GM18519 (cell line): ENCODE data around the gene PKNOX1.
"Not testable (repeated sequence)": the region's sequence is repeated elsewhere in the genome, so short reads cannot be mapped to it uniquely, and the experiment has no call there.

Source experiments
- ATAC-seq: cut with Tn5 transposase; IDR thresholded peaks from one replicate; pipeline ENCODE4 v1.9.1; 2021; ENCODE audit warnings: mild to moderate bottlenecking, moderate library complexity; ENCODE audit not compliant: unreplicated experiment, low FRiP score

PKNOX1 gene

GRCh38 chr21:42973991-42974831 is at the start of gene PKNOX1:
Gene PKNOX1, plus strand, starts transcription at chr21:42974562. Its CDS starts 29,820 bp downstream, at chr21:43004382.
- peak; percentile 73 for ATAC-seq

GRCh38 chr21:42925114-42925926 is 49.0 kb upstream of the PKNOX1 start, which contains the start of gene ERVH48-1:
Gene ERVH48-1, minus strand, starts transcription at chr21:42925630. Its CDS starts 6,624 bp downstream, at chr21:42919006.
- ATAC-seq, result no peak

DNA sequence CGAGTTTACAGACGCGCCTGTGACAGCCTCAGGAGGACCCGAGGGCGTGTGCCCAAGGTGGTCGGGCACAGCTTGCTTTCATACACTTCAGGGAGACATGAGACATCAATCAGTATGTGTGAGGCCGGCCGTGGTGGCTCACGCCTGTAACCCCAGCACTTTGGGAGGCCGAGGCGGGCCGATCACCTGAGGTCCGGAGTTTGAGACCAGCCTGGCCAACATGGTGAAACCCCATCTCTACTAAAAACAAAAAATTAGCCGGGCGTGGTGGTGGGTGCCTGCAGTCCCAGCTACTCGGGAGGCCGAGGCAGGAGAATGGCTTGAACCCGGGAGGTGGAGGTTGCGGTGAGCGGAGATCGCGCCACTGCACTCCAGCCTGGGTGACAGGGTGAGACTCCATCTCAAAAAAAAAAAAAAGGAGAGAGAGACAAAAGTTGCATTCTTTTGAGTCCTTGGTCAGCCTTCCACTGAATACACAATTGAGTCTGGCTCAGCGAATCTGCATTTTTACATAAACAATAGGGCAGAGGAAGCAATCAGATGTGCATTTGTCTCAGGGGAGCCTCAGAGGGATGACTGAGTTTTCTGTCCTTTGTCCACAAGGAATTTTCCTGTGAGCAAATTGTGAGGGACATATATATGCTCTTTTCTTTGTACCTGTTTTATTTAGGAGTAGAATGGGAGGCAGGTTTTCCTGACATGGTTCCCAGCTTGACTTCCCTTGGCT is 46.7 kb upstream of the PKNOX1 start:
- not testable (repeated sequence) for ATAC-seq

DNA sequence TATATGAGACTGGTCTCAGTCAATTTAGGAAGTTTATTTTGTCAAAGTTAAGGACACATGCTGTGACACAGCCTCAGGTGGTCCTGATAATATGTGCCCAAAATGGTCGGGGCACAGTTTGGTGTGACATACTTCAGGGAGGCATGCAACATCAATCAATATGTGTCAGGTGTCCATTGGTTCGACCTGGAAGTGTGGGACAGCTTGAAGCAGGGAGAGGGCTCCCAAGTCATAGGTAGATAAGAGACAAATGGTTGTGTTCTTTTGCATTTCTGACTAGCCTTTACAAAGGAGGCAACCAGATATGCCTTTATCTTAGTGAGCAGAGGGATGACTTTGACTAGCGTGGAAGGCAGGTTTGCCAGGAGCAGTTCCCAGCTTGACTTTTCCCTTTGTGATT is 44.4 kb upstream of the PKNOX1 start:
- ATAC-seq, result no peak

- ATAC-seq, result no peak
These were observed 42.7 kb upstream of the PKNOX1 start for GRCh38 chr21:42931560-42932235.

GRCh38 chr21:42932378-42933136 is 41.8 kb upstream of the PKNOX1 start:
- not testable (repeated sequence) for ATAC-seq

GRCh38 chr21:42933137-42933970 is 41.0 kb upstream of the PKNOX1 start:
- ATAC-seq, result not testable (repeated sequence)

- ATAC-seq, result not testable (repeated sequence)
These were observed 40.4 kb upstream of the PKNOX1 start for GRCh38 chr21:42933973-42934372.

DNA sequence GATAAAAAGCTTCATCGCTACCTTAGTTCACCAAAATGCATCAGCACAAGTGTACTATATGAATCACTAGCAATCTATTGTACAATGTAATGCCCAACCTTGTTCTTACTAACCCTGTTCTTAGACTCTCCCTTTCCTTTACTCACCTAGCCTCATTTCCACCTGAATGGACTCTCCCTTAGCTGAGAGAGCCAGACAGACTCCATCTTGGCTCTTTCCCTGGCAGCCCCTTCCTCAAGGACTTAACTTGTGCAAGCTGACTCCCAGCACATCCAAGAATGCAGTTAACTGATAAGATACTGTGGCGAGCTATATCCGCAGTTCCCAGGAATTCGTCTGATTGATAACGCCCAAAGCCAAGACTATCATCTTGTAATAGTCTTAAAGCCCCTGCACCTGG is 38.0 kb upstream of the PKNOX1 start:
- ATAC-seq, result not testable (repeated sequence)

DNA sequence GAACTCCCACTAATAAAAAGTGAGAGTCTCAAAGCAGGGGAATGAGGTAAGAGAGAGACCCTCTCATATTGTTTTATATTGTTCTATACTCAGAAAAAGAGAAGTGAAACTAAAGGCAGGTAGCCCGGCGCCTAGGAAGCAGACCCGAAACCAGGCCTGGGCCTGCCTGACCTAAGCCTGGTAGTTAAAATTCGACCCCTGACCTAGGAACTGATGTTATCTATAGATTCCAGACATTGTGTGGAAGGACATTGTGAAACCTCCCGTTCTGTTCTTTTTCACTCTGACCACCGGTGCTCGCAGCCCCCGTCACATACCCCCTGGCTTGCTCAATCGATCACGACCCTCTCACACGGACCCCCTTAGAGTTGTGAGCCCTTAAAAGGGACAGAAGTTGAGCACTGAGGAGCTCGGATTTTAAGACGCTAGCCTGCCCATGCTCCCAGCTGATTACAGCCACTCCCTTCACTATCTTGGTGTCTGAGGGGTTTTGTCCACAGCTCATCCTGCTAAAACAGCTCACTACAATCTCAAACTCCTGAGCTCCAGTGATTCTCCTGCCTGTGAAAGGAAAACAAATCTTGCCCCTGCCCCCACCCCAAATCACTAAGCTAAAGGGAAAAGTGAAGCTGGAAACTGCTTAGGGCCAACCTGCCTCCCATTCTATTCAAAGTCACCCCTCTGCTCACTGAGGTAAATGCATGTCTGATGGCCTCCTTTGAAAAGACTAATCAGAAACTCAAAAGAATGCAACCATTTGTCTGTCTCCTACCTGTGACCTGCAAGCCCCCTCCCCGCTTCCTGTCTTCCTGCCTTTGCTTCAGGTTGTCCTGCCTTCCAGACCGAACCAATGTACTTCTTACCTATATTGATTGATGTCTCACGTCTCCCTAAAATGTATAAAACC is 37.1 kb upstream of the PKNOX1 start:
- not testable (repeated sequence) for ATAC-seq

DNA sequence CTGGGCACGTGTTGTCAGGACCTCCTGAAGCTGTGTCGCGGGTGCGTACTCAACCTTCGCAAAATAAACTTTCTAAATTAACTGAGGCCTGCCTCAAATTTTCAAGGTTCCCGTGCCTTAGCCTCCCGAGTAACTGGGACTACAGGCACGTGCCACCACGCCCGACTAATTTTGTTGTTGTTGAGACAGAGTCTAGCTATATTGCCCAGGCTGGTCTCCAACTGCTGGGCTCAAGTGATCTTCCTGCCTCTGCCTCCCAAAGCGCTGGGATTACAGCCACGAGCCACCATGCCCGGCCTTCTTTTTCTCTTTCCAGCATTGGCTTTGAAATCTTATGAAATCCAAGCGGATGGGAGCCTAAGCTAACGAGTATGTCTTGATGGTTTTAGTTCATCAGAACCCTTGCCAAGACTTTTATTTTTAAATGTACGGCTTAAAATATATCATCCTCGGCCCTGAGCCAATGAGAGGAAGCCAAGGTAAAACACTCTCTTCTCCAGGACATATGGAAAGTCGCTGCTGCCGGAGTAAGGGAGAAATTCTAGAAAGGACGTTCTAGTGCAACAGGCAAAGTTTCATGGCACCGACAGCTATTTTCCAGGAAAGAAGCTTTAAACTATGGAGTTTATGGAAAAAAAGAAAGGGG is 36.3 kb upstream of the PKNOX1 start:
- no peak for ATAC-seq

GRCh38 chr21:42938606-42938995 is 35.8 kb upstream of the PKNOX1 start:
- ATAC-seq, result not testable (repeated sequence)

DNA sequence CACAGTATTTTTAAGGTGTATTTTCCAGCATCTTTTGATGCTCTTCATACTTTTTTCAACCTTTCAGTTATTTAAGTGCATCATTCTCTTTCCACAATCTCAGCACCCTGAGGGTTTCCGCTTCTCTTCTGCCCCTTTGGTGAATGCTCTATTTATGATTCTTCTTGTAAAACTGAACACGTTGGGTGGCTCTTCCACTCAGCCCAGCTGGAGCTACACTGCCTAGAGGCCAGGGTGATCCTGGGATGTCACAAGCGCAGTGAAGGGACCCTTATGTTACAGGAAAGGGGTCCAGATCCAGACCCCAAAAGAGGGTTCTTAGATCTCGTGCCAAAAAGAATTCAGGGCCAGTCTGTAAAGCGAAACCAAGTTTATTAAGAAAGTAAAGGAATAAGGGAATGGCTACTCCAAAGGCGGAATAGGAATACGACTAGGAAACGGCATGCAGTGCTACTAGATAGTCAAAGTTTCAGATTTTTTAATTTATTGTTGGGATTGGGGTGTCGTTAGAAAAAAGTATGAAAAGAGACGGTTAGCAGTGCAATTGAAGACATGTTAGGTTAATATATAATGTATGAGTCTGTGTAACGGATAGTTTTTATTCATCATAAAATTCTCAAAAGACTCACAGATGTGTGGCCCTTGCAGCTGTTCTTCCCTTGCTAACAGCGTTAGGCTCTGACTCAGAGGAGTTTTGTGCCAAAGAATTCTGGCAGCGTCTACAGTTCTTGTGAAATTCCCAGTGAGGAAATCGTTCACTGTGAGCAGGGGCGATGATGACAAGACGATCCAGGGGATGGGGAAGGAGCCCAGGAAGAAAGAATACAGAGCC is 34.6 kb upstream of the PKNOX1 start:
- no peak for ATAC-seq

- no peak for ATAC-seq
These were observed 32.7 kb upstream of the PKNOX1 start for GRCh38 chr21:42941696-42942085.

DNA sequence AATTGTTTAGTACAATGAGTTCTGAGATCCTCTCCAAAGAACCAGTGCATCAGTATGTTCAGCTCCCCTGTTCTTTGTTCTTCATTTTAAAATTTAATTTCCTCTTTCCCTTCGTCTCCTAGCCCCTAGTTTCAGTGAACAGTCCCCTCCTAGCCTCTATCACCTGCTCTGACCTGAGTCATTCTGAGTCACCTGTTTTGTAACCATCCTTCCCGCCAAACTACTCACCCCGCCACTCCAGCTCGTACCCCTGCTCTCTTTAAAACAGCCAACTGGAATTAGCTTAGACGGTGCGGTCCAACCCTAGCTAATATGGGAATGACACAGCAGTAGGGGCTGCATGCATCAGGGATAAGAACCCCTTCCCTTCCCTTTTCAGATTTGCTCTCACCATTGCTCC is 32.1 kb upstream of the PKNOX1 start:
- ATAC-seq, result no peak

DNA sequence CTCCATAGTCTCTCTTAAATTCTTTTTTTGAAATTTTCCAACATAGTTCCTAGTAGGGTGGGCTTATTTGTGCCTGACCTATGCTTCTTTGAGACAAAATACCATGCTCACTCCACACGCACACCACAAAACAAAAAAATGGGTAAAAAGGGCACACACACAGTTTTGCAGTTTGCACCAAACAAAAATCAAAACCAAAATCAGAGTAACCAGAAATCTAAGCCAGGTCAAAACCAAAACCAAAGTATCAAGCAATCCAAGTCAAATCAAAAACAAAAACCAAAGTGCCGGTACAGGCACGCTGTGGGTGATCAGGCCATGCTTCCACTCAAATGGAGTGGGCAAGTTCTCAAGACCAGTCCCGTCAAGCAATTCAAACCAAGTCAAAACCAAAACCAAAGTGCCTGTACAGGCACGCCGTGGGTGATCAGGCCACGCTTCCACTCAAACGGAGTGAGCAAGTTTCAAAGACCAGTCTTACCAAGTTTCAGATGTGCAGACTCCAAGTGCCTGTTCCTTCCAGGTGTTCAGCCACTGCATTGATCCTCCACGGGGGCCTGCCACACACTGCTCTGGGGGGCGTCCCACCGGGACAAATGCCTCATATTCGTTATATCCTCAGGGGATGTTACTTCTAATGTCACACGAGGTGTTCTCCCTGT is 25.1 kb upstream of the PKNOX1 start:
- ATAC-seq, result not testable (repeated sequence)
